ENCODE measurements around the gene PTPRD.
A peak's percentile ranks its signal among the peaks of the same experiment; 100 is the strongest.

The PTPRD gene

DNA sequence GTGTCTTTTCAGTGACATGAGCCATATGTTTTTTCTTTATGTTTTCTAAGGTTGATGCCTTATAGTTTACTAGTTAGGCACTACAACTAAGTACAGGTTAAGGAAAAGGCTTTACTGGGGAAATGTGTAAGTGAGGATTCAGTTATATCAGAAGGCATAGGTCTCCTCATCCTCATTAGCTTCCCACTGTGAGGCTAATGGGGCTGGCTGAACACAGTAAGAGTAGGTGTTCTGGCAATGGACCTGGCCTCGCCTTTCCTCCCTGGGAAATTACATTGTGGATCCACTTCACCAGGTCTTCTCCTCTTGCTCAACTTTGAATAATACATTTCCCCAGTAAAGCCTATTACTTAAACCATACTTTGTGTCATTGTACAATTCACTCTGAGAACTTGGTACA lies 225.5 kb downstream of the PTPRD start:
- H3K9ac ChIP-seq (ENCODE audit: low read depth, low read length, poor library complexity, severe bottlenecking): no peak overlapping the region
- H3K36me3 ChIP-seq (ENCODE audit: insufficient read depth, low read length): no peaks in the 10 kb centered on the region
- no peaks in the 10 kb centered on the region for H3K4me1 ChIP-seq (ENCODE audit: insufficient read depth, low read length, poor library complexity, severe bottlenecking)
- H4K20me1 ChIP-seq (ENCODE audit: insufficient read depth, low read length, poor library complexity, severe bottlenecking): no peaks in the 10 kb centered on the region
- H3K79me2 ChIP-seq (ENCODE audit: insufficient read depth, low read length): no peaks in the 10 kb centered on the region
- H3K4me3 ChIP-seq (ENCODE audit: low read length, poor library complexity, severe bottlenecking): no peak overlapping the region
- no peaks in the 10 kb centered on the region for H3K27me3 ChIP-seq (ENCODE audit: insufficient read depth, low read length, poor library complexity, severe bottlenecking)
- no peaks in the 10 kb centered on the region for H3K9me2 ChIP-seq (replicated peaks; ENCODE audit: low read depth, low read length)
- no peak overlapping the region for H2AFZ ChIP-seq (ENCODE audit: low read length)
- no peak overlapping the region for H3K4me2 ChIP-seq (ENCODE audit: low read depth, low read length, poor library complexity, severe bottlenecking)
- no peaks in the 10 kb centered on the region for H3K9me3 ChIP-seq (ENCODE audit: insufficient read depth, low read depth, low read length)
- no peak for TF ChIP-seq EZH2phosphoT487 (IDR thresholded peaks at IDR 0.05; ENCODE audit: borderline replicate concordance)
- TF ChIP-seq, protein P1, sequence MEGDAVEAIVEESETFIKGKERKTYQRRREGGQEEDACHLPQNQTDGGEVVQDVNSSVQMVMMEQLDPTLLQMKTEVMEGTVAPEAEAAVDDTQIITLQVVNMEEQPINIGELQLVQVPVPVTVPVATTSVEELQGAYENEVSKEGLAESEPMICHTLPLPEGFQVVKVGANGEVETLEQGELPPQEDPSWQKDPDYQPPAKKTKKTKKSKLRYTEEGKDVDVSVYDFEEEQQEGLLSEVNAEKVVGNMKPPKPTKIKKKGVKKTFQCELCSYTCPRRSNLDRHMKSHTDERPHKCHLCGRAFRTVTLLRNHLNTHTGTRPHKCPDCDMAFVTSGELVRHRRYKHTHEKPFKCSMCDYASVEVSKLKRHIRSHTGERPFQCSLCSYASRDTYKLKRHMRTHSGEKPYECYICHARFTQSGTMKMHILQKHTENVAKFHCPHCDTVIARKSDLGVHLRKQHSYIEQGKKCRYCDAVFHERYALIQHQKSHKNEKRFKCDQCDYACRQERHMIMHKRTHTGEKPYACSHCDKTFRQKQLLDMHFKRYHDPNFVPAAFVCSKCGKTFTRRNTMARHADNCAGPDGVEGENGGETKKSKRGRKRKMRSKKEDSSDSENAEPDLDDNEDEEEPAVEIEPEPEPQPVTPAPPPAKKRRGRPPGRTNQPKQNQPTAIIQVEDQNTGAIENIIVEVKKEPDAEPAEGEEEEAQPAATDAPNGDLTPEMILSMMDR (conservative IDR thresholded peaks at IDR 0.05; ENCODE audit: low read length): no peak
- no peaks in the 10 kb centered on the region for H3F3A ChIP-seq (ENCODE audit: low read depth)

DNA sequence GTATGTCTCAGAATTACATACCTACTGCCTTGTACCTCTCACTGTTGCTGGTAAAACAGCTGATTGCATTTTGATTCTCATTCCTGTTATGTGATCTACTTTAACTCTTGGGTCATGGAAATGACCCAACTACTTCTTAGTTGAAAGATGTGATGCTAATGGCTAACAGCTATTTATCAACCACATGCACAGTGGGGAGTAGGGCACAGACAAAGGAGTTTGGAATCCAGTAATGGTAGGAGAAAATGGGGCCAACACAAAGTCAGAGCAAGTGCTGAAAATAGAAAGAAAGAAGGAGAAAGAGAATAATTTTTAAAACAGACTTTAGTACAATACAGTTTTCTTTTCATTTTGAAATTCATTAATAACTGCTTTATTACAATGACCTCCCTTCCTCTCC lies 241.0 kb downstream of the PTPRD start:
- Histone ChIP-seq H3K27me3 (ENCODE audit: insufficient read depth, low read length, poor library complexity, severe bottlenecking) (no peaks in the 10 kb centered on the region), H3K4me1 (ENCODE audit: insufficient read depth, low read length, poor library complexity, severe bottlenecking) (no peaks in the 10 kb centered on the region), H3K9ac (ENCODE audit: low read depth, low read length, poor library complexity, severe bottlenecking) (no peak overlapping the region), H3K36me3 (ENCODE audit: insufficient read depth, low read length) (no peaks in the 10 kb centered on the region), H3K9me3 (ENCODE audit: insufficient read depth, low read depth, low read length) (no peaks in the 10 kb centered on the region), H3K4me3 (ENCODE audit: low read length, poor library complexity, severe bottlenecking) (no peak overlapping the region), H3K4me2 (ENCODE audit: low read depth, low read length, poor library complexity, severe bottlenecking) (no peak overlapping the region), H4K20me1 (ENCODE audit: insufficient read depth, low read length, poor library complexity, severe bottlenecking) (no peaks in the 10 kb centered on the region), H3K9me2 (replicated peaks; ENCODE audit: low read depth, low read length) (no peaks in the 10 kb centered on the region), H3F3A (ENCODE audit: low read depth) (no peaks in the 10 kb centered on the region), H3K79me2 (ENCODE audit: insufficient read depth, low read length) (no peaks in the 10 kb centered on the region), H2AFZ (ENCODE audit: low read length) (no peak overlapping the region)
- TF ChIP-seq, protein P1 (conservative IDR thresholded peaks at IDR 0.05; ENCODE audit: low read length): no peak
- TF ChIP-seq EZH2phosphoT487 (IDR thresholded peaks at IDR 0.05; ENCODE audit: borderline replicate concordance): no peak

DNA sequence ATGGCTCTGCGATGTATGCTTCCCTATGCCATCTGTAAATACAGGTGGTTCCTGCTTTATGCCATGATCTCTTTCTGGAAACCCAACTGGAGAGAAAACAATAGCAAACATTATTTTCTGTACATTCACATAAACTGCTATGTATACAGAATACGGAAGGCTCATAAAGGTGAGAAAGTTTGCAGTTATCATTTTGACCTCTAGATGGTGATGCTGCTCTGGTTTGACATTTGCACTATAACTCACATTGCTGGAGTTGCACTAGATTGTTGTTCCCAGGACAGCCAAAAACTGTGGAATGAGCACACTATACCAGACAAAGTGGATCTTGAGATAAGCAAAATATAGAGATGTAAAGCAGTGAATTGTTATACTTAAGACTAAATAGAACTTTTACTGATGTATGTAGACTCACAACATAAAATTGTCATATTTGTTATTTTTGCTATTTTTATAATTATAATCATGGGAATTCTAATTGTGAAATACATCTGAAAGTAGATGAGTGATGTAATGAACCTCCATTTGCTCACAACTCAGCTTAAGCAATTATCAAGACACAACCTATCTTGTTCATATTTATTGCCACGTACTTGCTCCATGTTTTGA lies 246.5 kb downstream of the PTPRD start:
- Histone ChIP-seq H3K36me3 (ENCODE audit: insufficient read depth, low read length) (no peaks in the 10 kb centered on the region), H3K9ac (ENCODE audit: low read depth, low read length, poor library complexity, severe bottlenecking) (no peak overlapping the region), H3K27me3 (ENCODE audit: insufficient read depth, low read length, poor library complexity, severe bottlenecking) (no peaks in the 10 kb centered on the region), H3K79me2 (ENCODE audit: insufficient read depth, low read length) (no peaks in the 10 kb centered on the region), H3F3A (ENCODE audit: low read depth) (no peaks in the 10 kb centered on the region), H3K4me1 (ENCODE audit: insufficient read depth, low read length, poor library complexity, severe bottlenecking) (no peaks in the 10 kb centered on the region), H3K9me3 (ENCODE audit: insufficient read depth, low read depth, low read length) (no peaks in the 10 kb centered on the region), H2AFZ (ENCODE audit: low read length) (no peak overlapping the region), H3K4me2 (ENCODE audit: low read depth, low read length, poor library complexity, severe bottlenecking) (no peak overlapping the region), H3K4me3 (ENCODE audit: low read length, poor library complexity, severe bottlenecking) (no peak overlapping the region), H4K20me1 (ENCODE audit: insufficient read depth, low read length, poor library complexity, severe bottlenecking) (no peaks in the 10 kb centered on the region), H3K9me2 (replicated peaks; ENCODE audit: low read depth, low read length) (no peaks in the 10 kb centered on the region)
- TF ChIP-seq, protein P1 (conservative IDR thresholded peaks at IDR 0.05; ENCODE audit: low read length): peak; percentile 92
- TF ChIP-seq EZH2phosphoT487 (IDR thresholded peaks at IDR 0.05; ENCODE audit: borderline replicate concordance): no peak

All from Loucy (cell line).